CD4-positive, alpha-beta T cell treated with Interleukin-4 for 1 hour (primary cell): ENCODE results near the gene DCAF11.

ENCODE experiments used
- DNase-seq, 2 donors: peaks; one replicate each; pipeline ENCODE4 v3.0.0-alpha.2; 2020 to 2022

DCAF11 gene

GRCh38 chr14:24079491-24080141, 35.0 kb upstream of the DCAF11 start:
- DNase-seq: no peak

DNA sequence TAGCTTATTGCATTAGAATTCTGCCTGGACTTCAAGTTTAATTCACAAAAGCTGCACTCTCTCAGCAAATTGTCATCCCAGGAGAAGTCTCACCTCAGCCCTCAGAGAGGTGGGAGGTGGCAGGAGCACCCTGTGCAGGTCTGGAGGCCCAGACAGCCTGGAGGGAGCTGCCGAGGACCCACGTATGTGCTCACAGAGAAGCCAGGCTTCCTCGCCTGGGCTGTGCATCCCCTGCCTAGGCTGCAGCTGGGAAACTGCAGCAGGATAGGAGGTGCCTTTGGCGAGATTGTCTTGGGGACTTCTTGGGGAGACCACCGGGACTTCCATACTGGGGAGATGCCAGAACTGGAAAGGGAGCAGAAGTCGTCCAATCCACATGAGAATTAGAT, 34.4 kb upstream of the DCAF11 start:
- DNase-seq: no peak

- DNase-seq: peak; percentile 69
Measured at GRCh38 chr14:24080888-24081738, 33.5 kb upstream of the DCAF11 start.

- no peak for DNase-seq
Measured at GRCh38 chr14:24081739-24082211, 32.8 kb upstream of the DCAF11 start.

GRCh38 chr14:24082411-24083080, 32.0 kb upstream of the DCAF11 start:
- no peak for DNase-seq

GRCh38 chr14:24083462-24083861, 31.1 kb upstream of the DCAF11 start:
- no peak for DNase-seq

DNA sequence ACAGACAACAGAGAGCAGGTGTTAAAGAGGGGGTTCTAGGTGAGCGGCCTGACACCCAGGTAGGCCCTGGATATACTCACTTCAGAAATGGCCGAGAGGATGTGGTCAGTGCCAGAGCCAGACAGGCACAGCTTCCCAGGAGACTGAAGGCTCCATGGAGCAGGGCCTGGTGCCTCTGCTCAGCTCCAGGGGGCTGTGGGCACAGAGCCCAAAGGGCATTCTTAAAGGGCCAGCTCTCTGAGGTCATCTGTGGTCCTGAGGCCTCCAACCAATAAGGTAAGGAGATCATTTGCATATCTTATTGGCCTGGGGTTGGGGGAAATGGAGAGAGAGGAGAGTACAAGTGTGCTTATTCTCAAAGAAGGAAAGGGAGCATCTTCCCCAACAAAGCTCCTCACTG, 30.1 kb upstream of the DCAF11 start:
- DNase-seq: no peak

DNA sequence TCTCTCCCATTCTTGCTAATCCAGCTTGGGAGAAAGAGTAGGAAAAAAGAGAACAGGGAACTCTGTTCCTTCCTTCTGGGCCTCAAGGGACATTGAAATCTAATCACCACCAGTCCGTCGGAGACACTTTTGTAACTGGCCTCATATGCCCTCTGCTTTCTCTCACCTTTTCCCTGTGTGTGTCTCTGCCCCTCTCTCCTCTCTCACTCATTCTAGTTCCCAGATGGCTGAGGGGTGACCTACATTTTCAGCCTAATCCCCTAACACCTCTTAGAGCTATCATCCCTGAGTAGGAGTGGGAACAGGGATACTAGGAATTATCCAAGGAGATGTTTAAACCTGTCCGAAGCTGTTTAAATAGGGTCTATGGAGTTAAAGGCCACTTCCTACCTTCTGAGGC, 29.4 kb upstream of the DCAF11 start:
- no peak for DNase-seq

DNA sequence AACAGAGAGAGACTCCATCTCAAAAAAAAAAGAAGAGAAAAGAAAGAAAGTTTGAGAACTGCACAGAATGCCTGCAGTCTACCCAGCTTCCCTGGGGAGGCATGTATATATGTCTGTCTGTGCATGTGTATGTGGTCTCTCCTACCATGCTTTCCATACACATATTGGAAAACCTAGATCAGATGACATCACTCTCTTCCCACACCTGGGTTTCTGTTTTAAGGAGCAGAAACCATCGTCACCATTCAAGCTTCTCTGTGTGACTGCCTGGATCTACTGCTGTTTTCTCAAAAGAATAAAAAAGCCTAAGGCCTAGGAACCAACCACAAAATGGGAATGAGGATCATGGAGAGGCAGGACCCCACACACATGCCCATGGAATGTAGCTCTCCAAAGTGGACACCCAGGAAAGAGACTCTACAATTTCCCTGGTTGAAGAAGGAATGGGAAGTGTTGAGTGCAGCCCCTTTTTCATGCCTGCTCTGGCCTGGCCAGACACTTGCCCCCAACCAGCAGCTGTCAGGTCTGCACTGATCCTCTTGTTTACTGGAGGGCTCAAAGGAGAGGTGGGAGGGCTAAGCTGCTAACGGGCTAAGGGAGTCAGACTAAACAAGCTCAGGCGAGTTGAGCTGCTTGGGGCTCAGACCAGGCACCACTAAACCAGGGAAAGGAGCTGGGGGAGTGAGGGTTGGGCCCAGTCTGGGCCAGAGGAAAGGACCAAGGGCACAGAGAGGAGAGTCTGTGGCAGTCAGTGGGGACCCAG, 28.2 kb upstream of the DCAF11 start:
- no peak for DNase-seq

DNA sequence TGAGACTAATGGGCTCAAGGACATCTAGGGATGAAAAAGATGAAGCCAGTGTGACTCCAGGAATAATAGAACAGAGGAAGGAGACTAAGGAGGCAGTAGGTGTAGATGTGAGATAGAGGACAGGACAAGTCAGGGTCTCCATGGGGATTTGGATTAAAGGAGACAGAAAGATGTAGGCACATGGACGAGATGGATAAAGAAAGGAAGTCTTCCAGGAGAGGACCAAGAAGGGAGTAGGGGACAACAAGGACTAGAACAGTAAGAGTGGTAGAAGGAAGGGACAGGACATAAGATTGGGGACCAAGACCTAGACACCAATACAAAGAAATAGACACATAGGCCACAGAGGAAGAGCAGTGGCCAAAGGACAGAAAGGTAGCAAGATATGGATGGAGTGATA, 27.6 kb upstream of the DCAF11 start:
- no peak for DNase-seq

- no peak for DNase-seq
Measured at GRCh38 chr14:24088095-24088494, 26.5 kb upstream of the DCAF11 start.

DNA sequence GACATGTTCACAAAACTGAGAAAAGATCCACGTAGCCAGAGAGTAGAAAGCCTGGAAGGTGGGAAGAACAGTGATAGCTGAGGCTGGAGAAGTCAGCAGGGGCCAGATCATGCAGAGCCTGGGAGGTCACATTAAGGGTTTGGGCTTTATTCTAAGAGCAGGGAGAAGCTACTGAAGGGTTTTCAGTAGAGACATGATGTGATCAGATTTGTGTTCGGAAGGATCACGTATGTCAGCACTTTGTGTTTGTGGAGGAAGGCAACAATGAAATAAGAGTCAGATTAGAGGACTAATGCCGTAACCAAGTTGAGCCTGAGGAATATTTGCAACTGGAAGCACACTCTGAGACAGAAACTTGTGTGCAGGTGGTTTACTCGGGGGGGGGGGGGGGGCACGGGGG, 24.7 kb upstream of the DCAF11 start:
- no peak for DNase-seq

DNA sequence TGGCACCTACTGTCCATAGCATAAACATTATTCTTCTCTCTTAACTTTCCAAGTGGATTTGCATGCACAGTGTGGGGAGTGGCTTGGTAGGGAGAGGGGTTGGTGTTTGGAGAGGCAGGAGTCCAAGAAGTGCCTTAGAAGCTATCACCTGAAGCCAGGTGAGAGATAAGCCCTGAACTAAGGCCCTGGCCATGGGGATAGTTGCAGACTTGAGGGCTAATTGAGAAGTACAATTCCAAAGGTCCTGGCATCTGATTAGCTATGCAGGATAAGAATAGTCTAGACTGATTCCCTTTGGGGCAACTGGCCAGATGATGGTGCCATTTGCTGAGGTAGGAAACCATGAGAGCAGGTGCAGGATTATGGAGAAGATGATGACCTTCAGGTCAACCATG, 22.5 kb upstream of the DCAF11 start:
- DNase-seq: no peak

- no peak for DNase-seq
Measured at GRCh38 chr14:24092505-24093206, 21.9 kb upstream of the DCAF11 start.

GRCh38 chr14:24093207-24093900, 21.2 kb upstream of the DCAF11 start:
- no peak for DNase-seq

GRCh38 chr14:24093901-24094840, 20.4 kb upstream of the DCAF11 start, which contains the start of gene PCK2:
Gene PCK2, plus strand, starts transcription at chr14:24094311. Its CDS starts 95 bp downstream, at chr14:24094406.
- peak; percentile 73 to 81 for DNase-seq

GRCh38 chr14:24094841-24095270, 19.7 kb upstream of the DCAF11 start:
- DNase-seq: no peak

DNA sequence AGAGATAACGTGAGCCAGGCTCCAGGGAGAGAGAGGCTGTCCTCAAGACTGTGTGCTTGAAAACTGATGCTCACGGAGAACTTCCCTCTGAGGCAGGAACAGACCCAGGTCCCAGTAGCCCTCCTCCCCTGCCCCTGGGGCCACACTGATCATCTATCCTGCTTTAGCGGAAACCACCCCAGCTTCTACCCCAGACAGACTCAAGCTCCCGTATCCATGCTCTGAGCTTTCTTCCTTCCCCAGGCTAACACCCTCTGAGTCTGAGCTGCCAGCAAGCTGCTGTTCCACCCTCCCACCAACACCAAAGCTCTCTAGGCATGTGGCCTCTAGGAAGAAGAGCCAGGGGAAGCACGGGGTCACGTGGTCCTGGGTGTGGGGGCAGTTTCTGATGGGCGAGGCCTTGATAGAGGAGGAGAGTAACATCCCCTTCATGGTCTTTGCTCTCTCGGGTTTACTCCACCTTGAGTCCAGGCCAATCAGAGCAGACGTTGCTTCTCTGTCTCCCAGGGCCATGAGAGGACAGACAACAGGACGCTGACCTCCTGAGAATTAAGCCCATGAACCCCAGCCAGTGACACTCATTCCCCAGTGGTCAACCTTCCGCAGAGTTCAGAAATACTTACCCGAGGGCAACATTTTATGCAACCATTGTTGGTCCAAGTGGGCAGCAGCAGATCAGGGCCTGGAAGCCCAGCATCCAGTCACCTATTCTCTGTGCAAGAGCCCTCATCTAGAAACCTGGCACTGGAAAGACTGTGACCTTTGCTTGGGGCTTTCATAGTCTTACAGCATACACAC, 19.1 kb upstream of the DCAF11 start:
- DNase-seq: peak; percentile 41 to 60

DNA sequence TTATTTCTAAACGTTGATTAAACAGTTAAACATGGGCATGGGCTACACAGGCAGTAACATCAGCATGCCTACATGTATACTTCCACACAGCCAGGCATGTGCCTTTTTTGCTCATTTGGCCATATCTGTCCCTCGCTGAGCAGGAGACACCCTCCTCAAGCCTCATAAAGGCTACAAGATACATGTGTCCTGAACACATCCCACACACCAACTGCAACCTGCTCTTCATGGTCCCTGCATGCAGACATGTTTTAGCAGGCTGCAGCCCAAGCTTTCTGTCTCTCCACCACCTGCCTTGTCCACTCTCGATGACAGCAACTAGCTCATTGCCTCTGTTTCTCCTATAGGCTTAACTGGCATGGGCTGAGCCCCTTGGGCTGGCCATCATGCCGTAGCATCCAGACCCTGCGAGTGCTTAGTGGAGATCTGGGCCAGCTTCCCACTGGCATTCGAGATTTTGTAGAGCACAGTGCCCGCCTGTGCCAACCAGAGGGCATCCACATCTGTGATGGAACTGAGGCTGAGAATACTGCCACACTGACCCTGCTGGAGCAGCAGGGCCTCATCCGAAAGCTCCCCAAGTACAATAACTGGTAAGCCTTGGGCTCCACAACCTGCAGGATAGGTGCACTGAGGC, 17.9 kb upstream of the DCAF11 start:
- DNase-seq: no peak
